Nephron (organoid): ENCODE data around the gene MB21D2.

Experiments
- H3K27ac Mint-ChIP-seq, 3 experiments: 2 replicates each; pipeline ENCODE4 v1.8.0; 2020; ENCODE audit warnings: mixed read lengths in 3 of 3, mild to moderate bottlenecking in 2 of 3, moderate library complexity in 1 of 3
- H3K27me3 Mint-ChIP-seq: 2 replicates; pipeline ENCODE4 v1.8.0; 2021; ENCODE audit warnings: low read depth, mild to moderate bottlenecking, moderate library complexity, mixed read lengths
- H3K36me3 Mint-ChIP-seq: 2 replicates; pipeline ENCODE4 v1.8.0; 2020; ENCODE audit warnings: low read depth, mixed read lengths
- H3K4me1 Mint-ChIP-seq: 2 replicates; pipeline ENCODE4 v1.8.0; 2020; ENCODE audit warnings: mixed read lengths
- H3K4me3 Mint-ChIP-seq, 3 experiments: 2 replicates each; pipeline ENCODE4 v1.8.0; 2020; ENCODE audit warnings: mild to moderate bottlenecking in 3 of 3, mixed read lengths in 3 of 3, moderate library complexity in 2 of 3
- H3K9me3 Mint-ChIP-seq: 2 replicates; pipeline ENCODE4 v1.8.0; 2020; ENCODE audit warnings: mixed read lengths
- TF ChIP-seq, protein P1 (sequence below), 3 experiments: fragments of 200-600 bp; sonication (generic); IDR thresholded peaks; one replicate each; pipeline ENCODE4 v1.5.0; 2021; ENCODE audit warnings: antibody characterized with exemption in 3 of 3; ENCODE audit not compliant: unreplicated experiment in 3 of 3

The MB21D2 gene

DNA sequence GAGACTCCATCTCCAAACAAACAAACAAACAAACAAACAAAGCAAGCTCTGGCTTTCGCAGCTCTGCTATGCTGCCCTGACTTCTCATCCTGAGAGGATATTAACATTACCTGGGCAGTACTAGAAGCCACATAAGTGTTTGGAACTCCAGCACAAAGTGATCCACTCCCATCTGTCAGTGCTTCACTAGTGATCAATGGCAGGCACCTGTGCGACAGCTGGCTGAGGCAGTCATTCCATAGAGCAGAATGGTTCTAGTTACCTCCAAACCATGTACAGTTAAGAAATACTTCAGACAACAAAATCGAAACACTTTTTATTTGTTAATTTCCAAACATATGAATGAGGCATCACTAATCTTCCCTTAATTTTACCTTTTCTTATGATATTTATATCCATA lies 2.8 kb upstream of the MB21D2 start:
- Mint-ChIP-seq H3K4me1 (peaks cover 40% of the 10 kb centered on the region), H3K4me3 (peak overlapping the region; percentile 30 to 94 (median 30))

DNA sequence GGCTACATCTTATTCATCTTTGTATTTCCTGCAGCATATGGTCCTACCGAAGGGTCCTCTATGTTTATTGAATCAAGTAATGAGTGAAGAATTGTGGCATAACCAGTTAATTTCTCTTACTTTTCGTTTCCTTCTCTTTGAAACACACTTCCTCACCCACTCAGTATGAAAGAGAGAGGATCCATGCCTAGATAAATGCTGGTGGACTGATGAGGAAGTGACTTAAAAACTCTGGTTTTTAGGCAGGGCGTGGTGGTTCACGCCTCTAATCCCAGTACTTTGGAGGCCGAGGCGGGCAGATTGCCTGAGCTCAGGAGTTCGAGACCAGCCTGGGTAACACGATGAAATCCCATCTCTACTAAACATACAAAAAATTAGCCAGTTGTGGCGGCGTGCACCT lies 2.2 kb upstream of the MB21D2 start:
- Mint-ChIP-seq H3K27me3 (peaks cover 40% of the 10 kb centered on the region), H3K27ac (no peak overlapping the region)
- TF ChIP-seq, protein P1, sequence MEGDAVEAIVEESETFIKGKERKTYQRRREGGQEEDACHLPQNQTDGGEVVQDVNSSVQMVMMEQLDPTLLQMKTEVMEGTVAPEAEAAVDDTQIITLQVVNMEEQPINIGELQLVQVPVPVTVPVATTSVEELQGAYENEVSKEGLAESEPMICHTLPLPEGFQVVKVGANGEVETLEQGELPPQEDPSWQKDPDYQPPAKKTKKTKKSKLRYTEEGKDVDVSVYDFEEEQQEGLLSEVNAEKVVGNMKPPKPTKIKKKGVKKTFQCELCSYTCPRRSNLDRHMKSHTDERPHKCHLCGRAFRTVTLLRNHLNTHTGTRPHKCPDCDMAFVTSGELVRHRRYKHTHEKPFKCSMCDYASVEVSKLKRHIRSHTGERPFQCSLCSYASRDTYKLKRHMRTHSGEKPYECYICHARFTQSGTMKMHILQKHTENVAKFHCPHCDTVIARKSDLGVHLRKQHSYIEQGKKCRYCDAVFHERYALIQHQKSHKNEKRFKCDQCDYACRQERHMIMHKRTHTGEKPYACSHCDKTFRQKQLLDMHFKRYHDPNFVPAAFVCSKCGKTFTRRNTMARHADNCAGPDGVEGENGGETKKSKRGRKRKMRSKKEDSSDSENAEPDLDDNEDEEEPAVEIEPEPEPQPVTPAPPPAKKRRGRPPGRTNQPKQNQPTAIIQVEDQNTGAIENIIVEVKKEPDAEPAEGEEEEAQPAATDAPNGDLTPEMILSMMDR (IDR thresholded peaks at IDR 0.05; ENCODE audit: unreplicated experiment in 3 of 3) = no peak

More for the DNA sequence above, 2.8 kb upstream of the MB21D2 start:
- Mint-ChIP-seq H3K27me3 (peaks cover 35% of the 10 kb centered on the region), H3K36me3 (no peaks in the 10 kb centered on the region), H3K9me3 (no peaks in the 10 kb centered on the region), H3K27ac (peak overlapping the region in 1 of 3 experiments; percentile 51)
- TF ChIP-seq, protein P1 (IDR thresholded peaks at IDR 0.05; ENCODE audit: unreplicated experiment in 3 of 3) = no peak

DNA sequence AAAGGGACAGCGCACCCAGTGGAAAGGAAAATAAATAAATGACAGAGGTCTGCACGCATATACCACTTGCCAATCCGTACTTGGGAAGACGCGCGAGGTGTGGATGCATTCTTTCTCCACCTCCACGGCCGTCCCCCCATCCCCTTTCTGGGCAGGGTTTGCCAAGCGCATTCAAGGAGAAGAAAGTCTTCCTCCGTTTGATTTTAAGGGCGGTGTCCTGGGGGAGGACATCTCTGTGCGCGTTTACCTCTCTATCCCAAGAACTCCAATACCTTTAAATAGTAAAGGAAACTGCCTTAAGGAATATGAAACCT lies 576 bp upstream of the MB21D2 start:
- peak overlapping the region; percentile 94 to 100 (median 94) for H3K4me3 Mint-ChIP-seq
- peaks cover 51% of the 10 kb centered on the region for H3K4me1 Mint-ChIP-seq
- no peaks in the 10 kb centered on the region for H3K9me3 Mint-ChIP-seq
- peaks cover 48% of the 10 kb centered on the region for H3K27me3 Mint-ChIP-seq
- peak overlapping the region; percentile 80 to 95 (median 94) for H3K27ac Mint-ChIP-seq
- TF ChIP-seq, protein P1 (IDR thresholded peaks at IDR 0.05; ENCODE audit: unreplicated experiment in 3 of 3) = no peak
- H3K36me3 Mint-ChIP-seq = no peaks in the 10 kb centered on the region

More for the DNA sequence above, 2.2 kb upstream of the MB21D2 start:
- peaks cover 45% of the 10 kb centered on the region for H3K4me1 Mint-ChIP-seq
- no peaks in the 10 kb centered on the region for H3K9me3 Mint-ChIP-seq
- no peaks in the 10 kb centered on the region for H3K36me3 Mint-ChIP-seq
- peak overlapping the region; percentile 94 to 100 (median 94) for H3K4me3 Mint-ChIP-seq

DNA sequence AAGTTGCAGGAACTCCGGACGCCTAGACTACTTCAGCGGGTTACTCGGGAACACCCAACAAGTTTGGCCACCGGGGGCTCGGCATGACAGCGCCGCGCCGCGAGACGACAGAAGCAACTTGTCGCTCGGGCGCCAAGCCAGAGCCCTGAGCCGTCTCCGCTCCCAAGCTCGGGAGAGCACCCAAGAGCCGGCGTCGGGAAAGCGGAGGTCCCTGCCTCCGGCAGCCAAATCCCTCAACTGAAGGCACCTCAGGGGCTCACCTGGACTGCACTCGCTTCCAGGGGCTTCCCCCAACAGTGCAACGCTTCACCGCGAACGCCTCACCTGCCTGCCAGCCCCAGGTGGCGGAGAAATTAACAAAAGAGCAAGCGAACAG lies 640 bp downstream of the MB21D2 start:
- TF ChIP-seq, protein P1 (IDR thresholded peaks at IDR 0.05; ENCODE audit: unreplicated experiment in 3 of 3) = no peak
- Mint-ChIP-seq H3K36me3 (no peaks in the 10 kb centered on the region), H3K27ac (peak overlapping the region; percentile 80 to 96 (median 94)), H3K27me3 (peaks cover 47% of the 10 kb centered on the region), H3K4me3 (peak overlapping the region; percentile 94 to 100 (median 99)), H3K4me1 (peaks cover 46% of the 10 kb centered on the region), H3K9me3 (no peaks in the 10 kb centered on the region)

- peak overlapping the region; percentile 94 to 100 (median 99) for H3K4me3 Mint-ChIP-seq
- TF ChIP-seq, protein P1 (IDR thresholded peaks at IDR 0.05; ENCODE audit: unreplicated experiment in 3 of 3) = no peak
- no peaks in the 10 kb centered on the region for H3K36me3 Mint-ChIP-seq
- H3K27me3 Mint-ChIP-seq = peaks cover 47% of the 10 kb centered on the region
- H3K27ac Mint-ChIP-seq = peak overlapping the region; percentile 80 to 96 (median 94)
- H3K4me1 Mint-ChIP-seq = peaks cover 40% of the 10 kb centered on the region
- H3K9me3 Mint-ChIP-seq = no peaks in the 10 kb centered on the region
Measured at GRCh38 chr3:192916371-192917027, 1.2 kb downstream of the MB21D2 start.

DNA sequence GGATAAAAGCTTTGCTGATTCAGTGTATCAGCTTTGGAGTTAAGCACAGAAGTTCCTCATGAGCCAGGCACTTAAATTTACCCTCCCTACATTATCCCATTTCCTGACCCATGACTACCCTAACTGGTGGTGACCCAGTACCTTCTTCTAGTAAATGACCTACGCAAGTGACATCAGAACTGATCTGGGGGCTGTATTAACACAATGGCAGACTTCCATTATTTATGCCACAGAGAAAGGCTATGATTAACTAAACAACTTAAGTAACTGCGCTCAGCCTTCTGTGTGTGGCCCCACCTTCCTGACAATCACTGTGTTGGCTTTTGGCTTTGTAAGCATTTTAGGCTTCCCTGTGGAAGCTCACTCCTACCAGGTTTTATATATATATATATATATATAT lies 1.9 kb downstream of the MB21D2 start:
- TF ChIP-seq, protein P1 (IDR thresholded peaks at IDR 0.05; ENCODE audit: unreplicated experiment in 3 of 3) = no peak
- Mint-ChIP-seq H3K36me3 (no peaks in the 10 kb centered on the region), H3K4me1 (peaks cover 35% of the 10 kb centered on the region), H3K27ac (peak overlapping the region in 2 of 3 experiments; percentile 80 to 94), H3K9me3 (no peaks in the 10 kb centered on the region), H3K4me3 (peak overlapping the region; percentile 94 to 100 (median 99)), H3K27me3 (peaks cover 46% of the 10 kb centered on the region)
